ENCODE measurements around the gene FOXR1. TPM values are rescaled to one million over a fixed set of nuclear protein-coding genes. Genes with fewer than 3 reads are reported as not detected.

The FOXR1 gene
- total and polyA plus RNA-seq, 4 donors: not detected

DNA sequence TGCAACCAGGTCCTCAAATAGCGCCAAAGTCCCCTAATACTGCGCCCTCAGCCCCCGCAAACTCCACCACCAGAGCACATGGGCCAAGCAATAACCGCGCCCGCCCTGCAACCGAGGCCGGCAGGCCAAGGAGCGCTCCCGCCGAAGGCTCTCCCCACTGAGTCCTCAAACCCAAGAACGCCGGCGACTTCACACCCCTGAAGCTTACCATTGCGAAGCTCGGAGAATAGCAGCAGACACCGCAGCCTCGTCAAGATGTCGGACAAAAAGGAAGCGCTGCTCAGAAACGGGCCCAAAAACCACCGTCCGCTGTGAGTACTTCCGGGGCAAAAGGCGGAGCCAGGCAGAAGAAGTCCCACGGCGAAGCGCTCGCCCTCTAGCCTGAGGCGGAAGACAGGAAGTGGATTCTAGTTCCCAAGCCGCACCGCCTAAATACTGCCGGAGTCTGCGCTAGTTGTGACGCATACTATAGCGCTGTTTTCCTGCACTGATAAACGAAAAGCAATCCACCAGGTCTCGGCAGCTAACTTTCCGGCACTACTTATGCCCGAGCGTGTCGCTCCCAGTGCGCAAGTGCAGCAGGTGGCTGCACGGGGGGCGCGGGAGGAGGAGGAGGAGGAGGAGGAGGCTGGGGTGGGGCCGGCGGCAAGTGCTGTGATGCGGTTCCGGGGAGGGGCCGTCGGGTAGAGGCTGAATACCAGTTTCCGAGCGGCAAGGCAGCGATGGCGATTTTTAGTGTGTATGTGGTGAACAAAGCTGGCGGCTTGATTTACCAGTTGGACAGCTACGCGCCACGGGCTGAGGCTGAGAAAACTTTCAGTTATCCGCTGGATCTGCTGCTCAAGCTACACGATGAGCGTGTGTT is 46.7 kb downstream of the FOXR1 start, which contains the start of the genes RPS25 and TRAPPC4:
TSS of gene RPS25 (minus strand) at position 270 of the 865 bp plus-strand sequence. CDS start at position 211, 59 bp downstream.
TSS of gene TRAPPC4 (plus strand) at position 693 of the 865 bp plus-strand sequence. CDS start at position 723, 30 bp downstream.
- H3K27ac ChIP-seq (ENCODE audit: low read depth in 1 of 2, low read length in 1 of 2): peak within 1 kb of the TSS; percentile 76 to 100
- no peaks in the 10 kb centered on the region for H3K27me3 ChIP-seq (ENCODE audit: control insufficient read depth in 3 of 3, insufficient read depth in 3 of 3, low read length in 2 of 3)
- peak within 1 kb of the TSS; percentile 98 for H3K4me3 ChIP-seq
- peaks cover 5 to 23% (median 9%) of the 10 kb centered on the region in 5 donors for H3K4me1 ChIP-seq (ENCODE audit: control insufficient read depth in 5 of 5, insufficient read depth in 5 of 5, low read length in 5 of 5)
- 0 to 1% methylated on average over 63 of the region's 63 CpGs for WGBS, 2 donors
- peak within 1 kb of the TSS; percentile 75 to 97 for H3K9ac ChIP-seq (ENCODE audit: insufficient read depth in 1 of 2, low read length in 2 of 2)
- peak; percentile 97 for ATAC-seq (ENCODE audit: insufficient read depth, low FRiP score)
- H3K36me3 ChIP-seq (ENCODE audit: control insufficient read depth in 4 of 4, insufficient read depth in 4 of 4, low read length in 4 of 4): peaks cover 14 to 48% (median 25%) of the 10 kb centered on the region in 4 donors
- DNase-seq: peak; percentile 96 to 99 (median 98)
- no peaks in the 10 kb centered on the region for H3K9me3 ChIP-seq (ENCODE audit: control insufficient read depth in 4 of 4, insufficient read depth in 3 of 4, low read length in 3 of 4)
- TF ChIP-seq, protein P1, sequence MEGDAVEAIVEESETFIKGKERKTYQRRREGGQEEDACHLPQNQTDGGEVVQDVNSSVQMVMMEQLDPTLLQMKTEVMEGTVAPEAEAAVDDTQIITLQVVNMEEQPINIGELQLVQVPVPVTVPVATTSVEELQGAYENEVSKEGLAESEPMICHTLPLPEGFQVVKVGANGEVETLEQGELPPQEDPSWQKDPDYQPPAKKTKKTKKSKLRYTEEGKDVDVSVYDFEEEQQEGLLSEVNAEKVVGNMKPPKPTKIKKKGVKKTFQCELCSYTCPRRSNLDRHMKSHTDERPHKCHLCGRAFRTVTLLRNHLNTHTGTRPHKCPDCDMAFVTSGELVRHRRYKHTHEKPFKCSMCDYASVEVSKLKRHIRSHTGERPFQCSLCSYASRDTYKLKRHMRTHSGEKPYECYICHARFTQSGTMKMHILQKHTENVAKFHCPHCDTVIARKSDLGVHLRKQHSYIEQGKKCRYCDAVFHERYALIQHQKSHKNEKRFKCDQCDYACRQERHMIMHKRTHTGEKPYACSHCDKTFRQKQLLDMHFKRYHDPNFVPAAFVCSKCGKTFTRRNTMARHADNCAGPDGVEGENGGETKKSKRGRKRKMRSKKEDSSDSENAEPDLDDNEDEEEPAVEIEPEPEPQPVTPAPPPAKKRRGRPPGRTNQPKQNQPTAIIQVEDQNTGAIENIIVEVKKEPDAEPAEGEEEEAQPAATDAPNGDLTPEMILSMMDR (IDR thresholded peaks at IDR 0.05; ENCODE audit: control extremely low read depth, extremely low read depth): no peak

DNA sequence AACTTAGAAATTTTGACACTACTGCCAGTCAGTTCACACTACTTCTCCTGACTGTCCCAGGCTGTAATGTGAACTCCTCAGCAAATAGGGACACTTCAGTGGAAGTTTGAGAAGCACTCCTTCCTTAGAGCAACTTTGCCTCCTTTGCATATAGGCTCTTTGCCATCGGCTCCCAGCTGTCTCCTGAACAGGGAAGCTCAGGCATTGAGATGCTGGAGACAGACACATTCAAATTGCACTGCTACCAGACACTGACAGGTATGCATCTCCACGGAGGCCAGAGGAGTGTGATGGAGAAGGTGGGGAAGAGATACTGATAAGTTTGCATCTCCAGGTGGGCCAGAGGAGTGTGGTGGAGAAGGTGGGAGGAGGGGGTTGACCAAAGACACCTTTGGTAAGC is 48.4 kb downstream of the FOXR1 start:
- H3K27ac ChIP-seq (ENCODE audit: low read depth in 1 of 2, low read length in 1 of 2): no peak overlapping the region

DNA sequence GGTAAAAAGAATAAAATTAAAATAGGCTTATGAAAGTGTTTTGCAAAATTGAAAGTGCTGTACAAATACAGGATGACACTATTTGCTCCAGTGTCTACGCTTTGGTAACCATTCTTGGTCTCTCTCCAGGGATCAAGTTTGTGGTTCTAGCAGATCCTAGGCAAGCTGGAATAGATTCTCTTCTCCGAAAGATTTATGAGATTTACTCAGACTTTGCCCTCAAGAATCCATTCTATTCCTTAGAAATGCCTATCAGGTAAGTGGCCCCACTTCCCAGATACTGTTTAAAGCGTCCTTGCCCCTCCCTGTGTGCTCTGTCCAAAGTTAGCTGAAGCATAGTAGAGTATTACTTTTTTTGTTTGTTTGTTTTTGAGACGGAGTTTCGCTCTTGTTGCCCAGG is 50.1 kb downstream of the FOXR1 start:
- Histone ChIP-seq H3K27me3 (ENCODE audit: control insufficient read depth in 3 of 3, insufficient read depth in 3 of 3, low read length in 2 of 3) (no peaks in the 10 kb centered on the region), H3K36me3 (ENCODE audit: control insufficient read depth in 4 of 4, insufficient read depth in 4 of 4, low read length in 4 of 4) (peaks cover 10 to 26% (median 17%) of the 10 kb centered on the region in 4 donors), H3K9ac (ENCODE audit: insufficient read depth in 1 of 2, low read length in 2 of 2) (no peak overlapping the region), H3K27ac (ENCODE audit: low read depth in 1 of 2, low read length in 1 of 2) (no peak overlapping the region), H3K4me3 (no peak overlapping the region), H3K9me3 (ENCODE audit: control insufficient read depth in 4 of 4, insufficient read depth in 3 of 4, low read length in 3 of 4) (no peaks in the 10 kb centered on the region), H3K4me1 (ENCODE audit: control insufficient read depth in 5 of 5, insufficient read depth in 5 of 5, low read length in 5 of 5) (peaks cover 1 to 28% (median 10%) of the 10 kb centered on the region in 5 donors)
- no peak for DNase-seq
- 89 to 91% methylated on average over 5 of the region's 5 CpGs for WGBS, 2 donors
- TF ChIP-seq, protein P1 (IDR thresholded peaks at IDR 0.05; ENCODE audit: control extremely low read depth, extremely low read depth): no peak
- no peak for ATAC-seq (ENCODE audit: insufficient read depth, low FRiP score)

More for the DNA sequence above, 48.4 kb downstream of the FOXR1 start:
- no peaks in the 10 kb centered on the region for H3K27me3 ChIP-seq (ENCODE audit: control insufficient read depth in 3 of 3, insufficient read depth in 3 of 3, low read length in 2 of 3)
- no peak overlapping the region for H3K9ac ChIP-seq (ENCODE audit: insufficient read depth in 1 of 2, low read length in 2 of 2)
- H3K9me3 ChIP-seq (ENCODE audit: control insufficient read depth in 4 of 4, insufficient read depth in 3 of 4, low read length in 3 of 4): no peaks in the 10 kb centered on the region
- H3K4me1 ChIP-seq (ENCODE audit: control insufficient read depth in 5 of 5, insufficient read depth in 5 of 5, low read length in 5 of 5): peaks cover 5 to 32% (median 13%) of the 10 kb centered on the region in 5 donors
- no peak overlapping the region for H3K4me3 ChIP-seq
- DNase-seq (no peak), ATAC-seq (ENCODE audit: insufficient read depth, low FRiP score) (no peak)
- H3K36me3 ChIP-seq (ENCODE audit: control insufficient read depth in 4 of 4, insufficient read depth in 4 of 4, low read length in 4 of 4): peaks cover 10 to 37% (median 26%) of the 10 kb centered on the region in 4 donors
- 42 to 65% methylated on average over 2 of the region's 2 CpGs for WGBS, 2 donors
- TF ChIP-seq, protein P1 (IDR thresholded peaks at IDR 0.05; ENCODE audit: control extremely low read depth, extremely low read depth): no peak

Measured in lung (tissue), 12 donors.